HG03045 (cell line): ENCODE data around the gene CASQ2.

ENCODE experiments used
- ATAC-seq: cut with Tn5 transposase; IDR thresholded peaks from one replicate; pipeline ENCODE4 v1.9.1; 2021; ENCODE audit warnings: mild to moderate bottlenecking, moderate library complexity; ENCODE audit not compliant: unreplicated experiment

The CASQ2 gene

GRCh38 chr1:115668579-115668978 lies 99.9 kb downstream of the CASQ2 start:
- ATAC-seq, result no peak

- ATAC-seq, result no peak
These were observed 101.8 kb downstream of the CASQ2 start for GRCh38 chr1:115666702-115667101.

- no peak for ATAC-seq
These were observed 102.3 kb downstream of the CASQ2 start for GRCh38 chr1:115666206-115666605.

- no peak for ATAC-seq
These were observed 103.0 kb downstream of the CASQ2 start for GRCh38 chr1:115665319-115666096.

- ATAC-seq, result no peak
These were observed 107.4 kb downstream of the CASQ2 start for GRCh38 chr1:115661157-115661556.

- ATAC-seq, result no peak
These were observed 108.4 kb downstream of the CASQ2 start for GRCh38 chr1:115660151-115660550.

GRCh38 chr1:115658646-115659045 lies 109.9 kb downstream of the CASQ2 start:
- no peak for ATAC-seq

- no peak for ATAC-seq
These were observed 111.9 kb downstream of the CASQ2 start for GRCh38 chr1:115656461-115657077.

GRCh38 chr1:115655916-115656315 lies 112.6 kb downstream of the CASQ2 start:
- ATAC-seq, result no peak

GRCh38 chr1:115655306-115655663 lies 113.2 kb downstream of the CASQ2 start:
- no peak for ATAC-seq

- ATAC-seq, result no peak
These were observed 113.7 kb downstream of the CASQ2 start for GRCh38 chr1:115654663-115655305.

- ATAC-seq, result no peak
These were observed 114.4 kb downstream of the CASQ2 start for GRCh38 chr1:115654125-115654524.

- no peak for ATAC-seq
These were observed 116.2 kb downstream of the CASQ2 start for GRCh38 chr1:115652236-115652788.

GRCh38 chr1:115651391-115651790 lies 117.1 kb downstream of the CASQ2 start:
- ATAC-seq, result no peak

- no peak for ATAC-seq
These were observed 117.6 kb downstream of the CASQ2 start for GRCh38 chr1:115650961-115651360.
